GM10266 (cell line): ENCODE data around the gene TMEM123.

Experiments
- DNase-seq: peaks from one replicate; pipeline ENCODE4 v3.0.0; 2012; ENCODE audit errors: extremely low spot score
- CTCF ChIP-seq: IDR thresholded peaks from 2 replicates; pipeline ENCODE4 v1.5.1; 2012; ENCODE audit warnings: mild to moderate bottlenecking, low read depth; ENCODE audit not compliant: control insufficient read depth, insufficient read depth; ENCODE audit errors: missing control alignments

TMEM123 gene

GRCh38 chr11:102360681-102361080, 91.9 kb downstream of the TMEM123 start:
- no peak for DNase-seq
- no peak for TF ChIP-seq CTCF

GRCh38 chr11:102359372-102359771, 93.2 kb downstream of the TMEM123 start:
- DNase-seq, result no peak
- no peak for TF ChIP-seq CTCF

- no peak for TF ChIP-seq CTCF
These were observed 95.4 kb downstream of the TMEM123 start for GRCh38 chr11:102357116-102357515.

DNA sequence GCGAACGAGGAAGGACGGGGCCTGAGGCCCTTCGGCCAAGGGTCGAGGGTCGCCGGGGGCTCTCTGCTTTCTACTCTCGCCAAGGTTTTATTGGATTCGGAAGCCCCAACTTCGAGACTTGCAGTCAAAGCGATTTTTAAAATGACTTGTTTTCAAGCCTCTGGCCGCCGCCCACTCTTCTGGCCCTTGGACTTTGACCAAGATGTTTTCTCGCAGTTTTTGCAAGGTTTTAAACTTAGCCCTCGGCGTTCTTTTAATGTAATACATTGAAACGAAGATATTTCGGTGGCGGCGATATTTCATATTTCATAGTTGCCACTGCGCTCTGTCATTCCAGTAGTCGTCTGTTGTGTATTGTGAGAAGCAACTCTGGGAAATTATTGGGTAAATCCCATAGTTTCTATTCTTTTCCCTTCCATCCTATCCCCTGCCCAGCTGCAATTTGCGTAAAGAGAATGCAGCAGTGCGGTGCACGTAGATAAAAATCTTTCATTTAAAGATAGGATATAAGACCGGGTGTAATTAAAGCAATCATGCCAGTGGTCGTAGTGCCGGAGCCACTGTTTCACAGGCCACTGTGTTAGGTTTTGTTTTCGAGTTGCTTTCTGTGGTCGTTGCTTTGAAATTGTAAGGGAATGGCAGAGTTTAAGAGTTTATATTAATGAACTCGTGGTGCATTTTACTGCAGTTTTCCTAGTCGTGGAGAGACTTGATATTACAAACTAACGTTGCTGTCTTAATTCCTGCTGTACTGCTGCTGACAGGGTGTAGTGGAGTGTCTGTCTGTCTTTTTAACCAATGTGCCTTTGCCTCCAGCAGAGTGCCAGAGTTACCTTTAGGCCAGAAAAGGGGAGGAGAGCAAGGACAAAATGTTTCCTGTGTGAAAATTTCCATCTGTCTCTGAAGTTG, 104.8 kb downstream of the TMEM123 start:
- DNase-seq, result no peak

More at GRCh38 chr11:102357116-102357515, 95.4 kb downstream of the TMEM123 start:
- DNase-seq, result no peak

GRCh38 chr11:102346748-102347461, 105.7 kb downstream of the TMEM123 start, which contains the start of gene BIRC2:
Gene BIRC2 (plus strand): TSS chr11:102347214. CDS start chr11:102349855, 2,641 bp downstream.
- peak; percentile 90 for TF ChIP-seq CTCF
- peak; percentile 83 for DNase-seq

More for the DNA sequence above, 104.8 kb downstream of the TMEM123 start:
- no peak for TF ChIP-seq CTCF

GRCh38 chr11:102346456-102346747, 106.2 kb downstream of the TMEM123 start:
- no peak for DNase-seq
- no peak for TF ChIP-seq CTCF
